Measurements from ENCODE around the gene SORCS2.

GRCh38 chr4:7187691-7188090 is 4.6 kb upstream of the SORCS2 start:
- TF ChIP-seq CTCF (IDR thresholded peaks at IDR 0.05; ENCODE audit: insufficient read depth, low read depth, low read length) (no peak), EZH2 (IDR thresholded peaks at IDR 0.05; ENCODE audit: insufficient read depth, low read length) (no peak)

All from astrocyte (in vitro differentiated cells and primary cell).